MV-4-11 (cell line): ENCODE measurements around the gene TRNAU1AP.
"Not testable (repeated sequence)": the region's sequence is repeated elsewhere in the genome, so short reads cannot be mapped to it uniquely, and the experiment has no call there.

Source experiments
- DNase-seq: peaks from one replicate; lab custom pipeline; 2025; lab: John Stamatoyannopoulos, UW

The TRNAU1AP gene

DNA sequence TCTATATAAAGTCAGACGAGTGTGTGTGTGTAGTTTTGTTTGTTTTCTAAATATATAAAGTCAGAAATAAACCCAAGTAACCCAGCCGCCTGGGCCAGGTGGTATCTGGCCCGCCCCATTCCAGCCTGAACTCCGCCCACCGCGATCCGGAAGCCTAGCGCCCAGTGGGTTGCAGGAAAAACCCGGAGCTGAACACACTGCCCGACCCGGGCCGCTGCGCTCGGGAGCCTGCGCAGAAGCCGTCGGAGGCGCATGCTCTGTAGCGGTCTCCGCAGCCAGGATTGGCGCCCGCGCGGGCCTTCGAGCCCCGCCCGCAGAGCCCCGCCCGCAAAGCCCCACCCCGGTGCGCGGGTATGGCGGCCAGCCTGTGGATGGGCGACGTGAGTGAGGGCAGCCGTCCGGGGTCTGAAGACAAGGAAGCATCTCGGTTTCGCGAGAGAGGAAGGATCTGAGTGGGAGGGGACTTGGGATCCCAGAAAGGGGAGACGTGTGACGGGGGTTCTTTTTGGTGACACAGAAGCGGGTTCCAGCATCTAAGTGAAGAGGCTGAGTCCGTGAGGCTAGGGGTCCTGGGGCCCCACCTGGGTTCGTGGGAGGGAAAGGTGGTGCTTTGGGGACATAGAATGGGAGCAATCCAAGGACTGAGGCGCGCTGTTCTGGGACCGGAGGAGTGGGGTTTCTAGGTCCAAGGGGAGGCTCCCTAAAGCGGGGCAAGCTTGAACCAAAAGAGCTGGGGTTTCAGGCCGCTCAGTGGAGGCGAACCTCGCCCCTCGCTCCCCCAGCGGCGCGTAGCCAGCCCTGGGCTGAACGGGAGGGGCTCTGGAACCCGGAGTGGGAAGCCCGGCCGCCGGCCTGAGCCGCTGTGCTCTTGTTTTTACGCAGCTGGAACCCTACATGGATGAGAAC, at the start of gene TRNAU1AP:
Gene TRNAU1AP (plus strand): TSS at position 328 of the 906 bp plus-strand sequence. CDS start 26 bp downstream, at position 354.
- DNase-seq: peak; percentile 94

DNA sequence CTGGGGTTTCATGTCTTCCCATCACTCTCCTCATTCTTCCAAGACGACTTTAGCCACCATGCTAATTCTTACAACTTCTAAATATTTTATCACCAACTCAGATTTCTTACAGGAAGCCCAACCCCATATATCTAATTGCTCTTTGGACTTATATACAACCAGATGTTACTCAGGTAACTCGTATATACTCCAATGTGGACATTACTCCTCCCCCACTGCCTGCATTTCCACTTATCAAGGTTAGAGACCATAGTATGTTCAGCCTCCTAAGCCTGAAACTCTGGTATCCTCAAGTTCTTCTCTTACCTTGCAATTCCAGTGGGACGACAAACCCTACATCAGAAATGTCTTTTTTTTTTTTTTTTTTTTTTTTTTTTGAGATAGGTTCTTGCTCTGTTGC, 49.8 kb upstream of the TRNAU1AP start:
- DNase-seq: no peak

DNA sequence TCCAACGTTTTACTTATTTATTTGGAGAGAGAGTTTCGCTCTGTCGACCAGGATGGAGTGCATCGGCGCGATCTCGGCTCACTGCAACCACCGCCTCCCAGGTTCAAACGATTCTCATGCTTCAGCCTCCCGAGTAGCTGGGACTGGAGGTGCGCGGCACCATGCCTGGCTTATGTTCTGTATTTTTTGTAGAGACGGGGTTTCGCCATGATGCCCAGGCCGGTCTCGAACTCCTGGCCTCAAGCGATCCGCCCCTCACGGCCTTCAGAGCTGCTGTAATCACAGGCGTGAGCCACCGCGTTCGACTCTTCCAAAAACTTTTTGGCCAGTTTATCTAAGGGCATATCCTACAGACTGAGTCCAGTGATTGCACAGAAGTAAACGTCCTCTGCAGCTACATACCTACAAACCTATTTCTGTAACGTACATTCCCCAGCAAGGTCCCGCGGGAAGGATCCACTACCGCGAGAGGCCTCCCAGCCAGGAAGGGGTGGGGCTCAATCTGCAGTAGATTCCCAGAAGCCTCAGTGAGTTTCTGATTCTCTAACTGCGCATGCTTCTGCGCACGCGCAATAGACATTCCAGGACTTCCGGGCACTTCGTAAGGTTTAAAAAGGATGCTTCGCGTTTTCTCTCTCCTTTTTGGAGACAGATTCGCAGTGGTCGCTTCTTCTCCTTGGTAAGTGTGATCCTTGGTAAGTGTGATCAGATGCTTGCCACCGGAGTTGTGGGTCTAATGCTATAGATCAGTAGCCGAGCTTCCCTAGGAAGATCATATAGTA, 47.3 kb upstream of the TRNAU1AP start, which contains the start of gene RCC1:
Gene RCC1 (plus strand): TSS at position 638 of the 782 bp plus-strand sequence. CDS start 23,824 bp downstream, outside the sequence.
- DNase-seq: peak; percentile 98

DNA sequence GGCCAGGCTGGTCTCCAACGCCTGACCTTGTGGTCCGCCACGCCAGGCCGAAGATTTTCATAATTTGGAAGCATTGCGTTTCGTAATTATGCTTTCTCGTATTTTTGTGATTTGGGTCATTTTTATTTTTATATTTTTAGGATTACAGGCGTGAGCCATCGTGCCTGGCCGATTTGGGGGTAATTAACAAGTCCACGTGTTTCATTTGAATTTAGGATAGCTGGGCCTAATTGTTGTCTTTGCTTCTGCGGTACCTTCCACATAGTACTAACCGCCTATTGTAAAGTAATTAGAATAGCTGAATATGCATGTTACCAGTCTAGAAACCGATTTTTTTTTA, 46.0 kb upstream of the TRNAU1AP start:
- no peak for DNase-seq

GRCh38 chr1:28507247-28507645, 45.6 kb upstream of the TRNAU1AP start:
- no peak for DNase-seq

DNA sequence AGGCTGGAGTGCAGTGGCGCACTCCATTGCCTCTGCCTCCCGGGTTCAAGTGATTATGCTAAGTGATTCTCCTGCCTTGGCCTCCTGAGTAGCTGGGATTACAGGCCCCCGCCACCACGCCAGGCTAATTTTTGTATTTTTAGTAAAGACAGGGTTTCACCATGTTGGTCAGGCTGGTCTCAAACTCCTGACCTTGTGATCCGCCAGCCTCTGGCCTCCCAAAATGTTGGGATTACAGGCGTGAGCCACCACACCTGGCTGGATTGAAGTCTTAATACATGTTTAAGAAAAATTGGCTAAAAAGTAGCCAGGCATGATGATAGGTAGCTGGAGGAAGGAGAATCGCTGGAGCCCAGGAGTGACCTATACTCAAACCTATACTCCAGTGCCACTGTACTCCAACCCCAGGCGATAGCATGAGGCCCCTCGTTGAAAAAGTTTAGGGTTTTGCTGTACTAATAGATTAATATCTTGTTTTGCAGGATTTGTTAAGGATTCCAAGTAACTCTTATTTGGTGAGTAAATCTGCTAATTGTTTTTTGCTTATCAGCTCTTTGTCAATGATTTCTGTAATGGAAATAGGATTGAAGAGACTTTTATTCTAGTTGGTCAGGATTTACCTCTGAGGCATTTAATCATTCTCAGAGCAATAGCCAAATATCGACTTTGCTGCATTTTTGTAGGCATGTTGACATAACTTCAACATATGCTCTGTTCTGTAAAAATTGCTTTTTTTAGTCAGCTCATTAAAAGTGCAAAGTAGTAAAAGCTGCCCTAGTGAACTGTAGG, 45.0 kb upstream of the TRNAU1AP start:
- no peak for DNase-seq

GRCh38 chr1:28508435-28508754, 44.5 kb upstream of the TRNAU1AP start:
- no peak for DNase-seq

DNA sequence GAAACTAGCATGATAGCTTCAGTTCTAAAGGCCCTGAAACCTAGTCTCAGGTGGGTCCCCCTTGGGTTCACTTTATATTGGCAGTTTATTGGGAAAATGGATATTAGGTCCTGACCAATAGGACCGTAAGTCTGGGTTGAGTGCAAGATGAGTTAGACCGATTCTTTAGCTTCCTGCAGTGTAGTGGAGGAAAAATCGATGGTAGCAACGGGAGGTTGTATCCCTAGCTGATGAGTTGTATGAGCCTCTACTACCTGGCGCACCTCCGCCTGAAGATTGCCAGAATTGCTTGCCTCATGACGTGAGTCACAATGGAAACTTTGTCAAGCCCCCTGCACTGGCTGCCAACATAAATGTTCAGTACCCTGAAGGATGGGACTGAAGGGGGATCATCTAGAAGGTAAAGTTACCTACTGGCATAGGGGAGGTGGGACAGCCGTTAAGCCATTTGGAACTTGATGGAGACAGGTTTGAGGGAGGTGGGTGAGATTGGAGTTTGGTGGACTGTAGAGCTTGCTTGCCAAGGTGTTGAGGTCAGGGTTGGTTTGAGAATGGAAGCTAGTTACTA, 43.1 kb upstream of the TRNAU1AP start:
- DNase-seq: no peak

DNA sequence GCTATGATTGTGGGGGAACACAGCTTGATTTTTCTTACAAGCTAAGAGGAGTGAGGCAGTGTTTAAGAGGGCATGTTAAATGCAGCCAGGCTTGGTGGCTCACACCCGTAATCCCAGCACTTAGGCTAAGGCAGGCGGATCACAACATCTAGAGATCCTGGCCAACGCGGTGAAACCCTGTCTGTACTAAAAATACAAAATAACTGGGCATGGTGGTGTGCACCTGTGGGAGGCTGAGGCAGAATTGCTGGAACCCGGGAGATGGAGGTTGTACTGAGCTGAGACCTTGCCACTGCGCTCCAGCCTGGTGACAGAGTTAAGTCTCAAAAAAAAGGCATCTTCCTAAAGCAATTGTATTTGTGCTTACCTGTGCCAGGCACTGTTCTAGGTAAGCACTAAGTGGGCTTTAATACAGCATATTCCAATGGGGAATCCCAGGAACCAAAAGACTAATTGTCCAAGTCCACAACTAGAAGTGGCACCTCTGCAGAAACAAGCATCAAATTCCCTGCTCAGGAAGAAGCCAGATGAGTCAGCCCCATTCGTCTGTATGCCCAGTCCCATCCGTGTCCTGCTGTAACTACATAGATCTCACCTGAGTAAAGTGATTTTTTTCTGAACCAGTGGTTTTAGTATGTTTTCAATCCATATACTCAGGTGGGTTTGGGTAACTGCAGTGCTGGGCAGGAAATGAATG, 42.5 kb upstream of the TRNAU1AP start:
- DNase-seq: peak; percentile 73

DNA sequence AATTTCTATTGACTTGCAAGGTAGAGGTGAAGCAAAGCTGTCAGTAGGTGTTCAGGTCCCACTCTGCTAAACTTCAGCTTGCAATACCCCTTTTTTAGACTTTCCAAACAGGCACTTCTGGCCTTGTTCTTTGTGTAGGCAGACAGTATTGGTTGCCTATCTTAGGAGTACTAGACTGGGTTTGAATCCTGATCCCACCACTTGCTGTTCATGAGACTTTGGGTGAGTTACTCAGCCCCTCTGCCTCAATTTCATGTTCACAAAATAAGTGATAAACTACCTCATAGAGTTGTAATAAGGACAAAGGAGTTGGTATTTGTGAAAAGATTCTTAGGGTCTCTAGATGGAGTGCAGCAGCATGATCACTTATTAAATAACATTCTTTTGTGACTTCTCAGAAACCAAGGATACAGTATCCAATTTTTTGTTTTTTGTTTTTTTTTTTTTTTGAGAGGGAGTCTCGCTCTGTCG, 41.9 kb upstream of the TRNAU1AP start:
- peak; percentile 73 for DNase-seq

- DNase-seq: peak; percentile 27
These were observed 40.8 kb upstream of the TRNAU1AP start for GRCh38 chr1:28512058-28512611.

- peak; percentile 29 for DNase-seq
These were observed 38.4 kb upstream of the TRNAU1AP start for GRCh38 chr1:28514445-28514933.

- no peak for DNase-seq
These were observed 36.3 kb upstream of the TRNAU1AP start for GRCh38 chr1:28516518-28516956.

- no peak for DNase-seq
These were observed 35.3 kb upstream of the TRNAU1AP start for GRCh38 chr1:28517649-28517999.

DNA sequence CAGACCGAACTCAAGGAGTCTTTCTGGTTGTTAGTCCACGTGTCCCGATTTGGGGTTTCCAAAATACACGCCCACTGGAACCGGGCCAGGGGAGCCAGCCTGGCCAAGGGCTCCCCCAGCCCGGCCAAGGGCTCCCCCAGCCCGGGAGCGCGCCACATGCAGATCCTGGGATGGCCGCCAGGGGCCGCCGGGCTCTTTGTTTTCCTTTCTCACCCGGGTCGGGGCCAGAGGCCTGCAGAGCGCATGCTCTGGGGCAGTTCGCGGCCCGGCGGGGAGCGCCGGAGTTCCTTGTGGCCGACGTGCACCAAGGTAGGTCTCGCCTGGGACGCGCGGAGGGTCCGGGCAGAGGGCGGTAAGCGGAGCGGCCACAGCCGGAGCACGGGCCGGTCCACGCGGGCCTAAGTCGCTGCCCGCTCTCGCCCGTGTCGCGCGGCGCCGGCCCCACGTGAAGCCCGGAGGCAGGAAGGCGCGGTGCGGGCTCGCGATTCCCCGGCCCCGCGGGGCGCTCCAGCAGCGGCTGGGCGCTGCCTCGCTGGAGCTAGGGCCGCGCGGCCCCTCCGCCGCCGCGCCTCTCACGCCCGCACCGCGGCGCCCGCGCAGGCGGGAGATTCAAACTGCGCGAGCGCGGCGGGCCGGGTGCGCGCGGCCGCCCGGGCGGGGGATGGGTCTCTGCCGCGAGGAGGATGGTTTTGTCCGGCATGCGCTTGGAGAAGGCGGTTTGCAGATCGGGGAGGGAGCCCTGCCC, 34.7 kb upstream of the TRNAU1AP start:
- peak; percentile 73 for DNase-seq

DNA sequence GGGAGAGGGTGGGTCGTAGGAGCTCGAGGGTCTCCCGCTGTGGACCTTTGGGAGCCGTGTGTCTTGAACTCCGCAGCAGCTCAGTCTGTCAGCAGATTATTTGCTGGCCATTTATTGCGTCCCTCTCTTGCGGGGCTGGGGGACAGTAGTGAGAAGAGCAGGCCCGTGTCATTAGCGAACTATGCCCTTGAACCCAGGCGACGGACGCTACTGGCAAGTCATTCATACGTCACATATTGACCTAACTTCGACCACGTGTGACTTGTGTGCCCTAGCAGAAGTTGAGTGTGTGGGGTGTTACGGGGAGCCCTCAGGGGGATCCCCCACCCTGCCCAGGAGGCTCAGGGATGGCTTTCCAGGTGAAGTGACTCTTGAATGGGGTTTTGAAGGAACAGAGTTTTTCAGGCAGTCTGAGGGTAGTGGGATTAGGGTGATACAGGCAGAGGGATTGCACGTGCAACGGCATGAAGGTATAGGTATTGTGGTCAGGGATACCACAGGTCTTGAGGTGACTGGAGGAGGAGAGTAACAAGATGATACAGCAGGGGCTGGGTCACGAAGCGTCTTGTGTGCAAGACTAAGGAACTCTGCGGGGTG, 34.0 kb upstream of the TRNAU1AP start:
- peak; percentile 45 for DNase-seq

GRCh38 chr1:28519946-28520725, 32.7 kb upstream of the TRNAU1AP start:
- DNase-seq: no peak

- not testable (repeated sequence) for DNase-seq
These were observed 32.1 kb upstream of the TRNAU1AP start for GRCh38 chr1:28520796-28521195.
